Limb (tissue), 2 donors: ENCODE results near the gene ARHGAP15.
A peak's percentile ranks its signal among the peaks of the same experiment; 100 is the strongest.

ENCODE experiments used
- DNase-seq, 2 donors: peaks; one replicate each; pipeline ENCODE4 v3.0.0-alpha.2; 2016; ENCODE audit errors: extremely low spot score in 2 of 2

ARHGAP15 gene

DNA sequence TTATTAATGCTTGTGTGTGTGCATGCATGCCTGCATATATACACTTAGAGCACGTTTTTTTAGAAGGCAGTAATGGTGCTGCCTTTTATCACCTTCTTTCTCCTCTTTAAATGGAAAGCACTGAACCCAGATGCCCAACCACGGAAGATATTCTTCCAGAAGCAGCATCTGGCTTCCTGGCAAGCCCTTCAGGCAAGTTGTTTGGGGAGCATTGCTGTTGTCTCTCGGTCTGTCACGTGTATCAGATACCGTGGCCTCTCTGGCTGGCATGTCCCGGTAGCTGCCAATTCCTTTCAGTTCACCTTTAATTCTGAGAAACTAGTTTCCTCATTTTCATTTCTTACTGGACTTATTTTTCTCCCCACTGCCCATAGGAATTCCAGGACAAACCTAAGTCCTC, 587.8 kb downstream of the ARHGAP15 start:
- DNase-seq, result no peak

DNA sequence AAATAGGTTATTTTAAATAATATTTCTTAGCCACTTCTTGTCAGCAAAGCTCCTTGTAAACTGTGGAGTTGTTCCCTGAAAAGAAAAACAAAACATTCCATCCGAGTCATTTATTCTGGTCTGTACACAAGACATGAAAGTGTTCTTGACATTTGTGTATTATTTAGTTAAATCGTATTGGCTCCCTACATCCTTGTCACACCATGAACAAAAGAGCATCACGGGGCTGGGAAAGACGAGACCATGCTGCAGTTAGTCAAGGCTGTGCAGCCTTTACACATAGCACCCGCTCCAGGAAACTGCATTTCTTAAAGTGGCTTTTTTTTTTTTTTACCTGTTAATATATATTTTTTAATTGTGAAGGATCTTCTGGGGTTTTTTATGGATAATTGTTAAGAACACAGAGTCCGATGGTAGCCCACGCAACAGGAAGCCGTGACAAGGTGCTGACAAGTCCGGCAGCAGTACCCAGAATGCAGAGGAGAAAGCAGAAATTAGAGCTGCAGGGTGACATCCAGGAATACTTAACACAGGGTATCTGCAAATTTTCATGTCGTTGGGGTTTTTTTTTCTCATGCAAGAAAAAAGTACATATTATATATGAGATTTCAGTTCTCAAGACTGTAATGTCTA, 588.4 kb downstream of the ARHGAP15 start:
- DNase-seq, result no peak

DNA sequence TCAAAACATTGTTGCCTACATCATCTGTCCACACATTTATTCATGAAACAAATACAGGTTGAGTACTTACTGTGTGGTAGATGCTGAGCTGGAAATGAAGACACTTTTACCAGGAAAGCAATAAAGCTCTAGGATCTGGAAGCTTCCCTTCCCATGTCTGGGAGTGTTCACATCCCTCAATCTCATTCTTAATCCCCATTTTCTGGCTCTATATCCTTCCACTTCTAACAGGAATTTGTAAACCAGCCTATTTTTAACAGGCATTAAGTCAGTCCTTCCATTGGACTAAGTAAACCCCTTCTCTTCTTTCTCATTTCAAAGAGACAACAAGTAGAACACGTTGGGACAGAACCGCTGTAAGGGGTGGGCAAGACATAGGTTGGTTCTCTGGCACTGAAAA, 589.5 kb downstream of the ARHGAP15 start:
- no peak for DNase-seq

DNA sequence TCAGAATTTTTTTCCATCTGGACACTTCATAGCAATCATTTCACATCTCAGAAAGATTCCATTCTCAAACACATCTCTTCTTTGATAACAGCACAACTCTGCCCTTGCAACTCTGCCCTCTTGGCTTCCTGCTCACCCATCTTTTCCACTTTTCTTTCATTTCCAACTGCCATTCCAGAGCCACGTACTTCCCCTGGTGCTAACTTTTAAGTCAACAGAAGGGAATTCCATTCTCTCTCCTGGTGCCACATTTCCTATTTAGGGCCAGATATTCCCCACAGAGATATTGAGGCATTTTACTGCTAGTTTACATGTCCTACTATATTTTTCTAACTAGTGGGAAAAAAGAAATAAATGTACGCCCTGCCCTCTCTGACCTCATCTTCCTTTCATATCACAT, 590.2 kb downstream of the ARHGAP15 start:
- no peak for DNase-seq

DNA sequence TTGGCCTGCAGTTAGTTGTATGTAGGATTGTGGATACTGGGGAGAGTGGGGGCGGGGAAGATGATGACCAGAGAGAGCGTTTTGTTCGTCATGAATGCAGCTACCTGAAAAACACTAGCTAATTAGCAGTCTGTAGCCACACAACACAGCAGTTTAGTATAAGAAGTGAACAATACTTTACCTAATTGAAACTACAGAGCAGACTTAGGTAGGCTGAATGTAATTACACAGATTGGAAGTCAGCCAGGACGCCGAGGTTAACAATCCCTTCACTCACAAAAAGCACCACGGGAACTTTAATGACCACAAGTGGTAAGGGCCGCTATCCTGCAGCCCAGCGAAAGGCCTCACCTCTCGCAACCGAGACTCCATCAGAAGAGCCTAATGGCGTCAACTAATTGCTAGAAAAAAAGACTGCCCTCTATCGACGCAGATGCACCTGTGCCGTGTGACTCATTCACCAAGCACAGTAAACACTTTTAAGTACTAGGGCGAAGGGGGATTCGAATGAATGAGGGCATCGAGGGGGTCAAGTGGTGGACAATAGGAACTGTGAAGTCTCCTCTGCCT, 591.0 kb downstream of the ARHGAP15 start:
- no peak for DNase-seq

DNA sequence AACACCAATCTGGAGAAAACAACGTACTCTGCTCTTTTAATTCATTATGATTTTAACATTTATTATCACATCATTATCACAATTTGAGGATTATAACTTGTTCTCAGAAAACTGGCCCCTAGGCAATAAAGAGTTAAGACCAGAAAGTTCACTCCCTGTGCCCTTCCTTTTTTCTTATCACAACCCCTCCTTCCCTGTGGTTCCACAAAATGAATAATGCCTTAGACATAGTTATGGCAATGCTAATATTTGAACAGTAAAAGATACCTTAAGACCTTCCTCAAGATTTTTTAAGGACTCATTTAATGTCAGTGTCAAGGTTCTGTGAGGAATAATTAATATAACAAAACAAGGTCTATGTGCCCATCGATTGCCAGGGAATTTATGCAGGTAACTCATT, 596.2 kb downstream of the ARHGAP15 start:
- DNase-seq, result no peak

DNA sequence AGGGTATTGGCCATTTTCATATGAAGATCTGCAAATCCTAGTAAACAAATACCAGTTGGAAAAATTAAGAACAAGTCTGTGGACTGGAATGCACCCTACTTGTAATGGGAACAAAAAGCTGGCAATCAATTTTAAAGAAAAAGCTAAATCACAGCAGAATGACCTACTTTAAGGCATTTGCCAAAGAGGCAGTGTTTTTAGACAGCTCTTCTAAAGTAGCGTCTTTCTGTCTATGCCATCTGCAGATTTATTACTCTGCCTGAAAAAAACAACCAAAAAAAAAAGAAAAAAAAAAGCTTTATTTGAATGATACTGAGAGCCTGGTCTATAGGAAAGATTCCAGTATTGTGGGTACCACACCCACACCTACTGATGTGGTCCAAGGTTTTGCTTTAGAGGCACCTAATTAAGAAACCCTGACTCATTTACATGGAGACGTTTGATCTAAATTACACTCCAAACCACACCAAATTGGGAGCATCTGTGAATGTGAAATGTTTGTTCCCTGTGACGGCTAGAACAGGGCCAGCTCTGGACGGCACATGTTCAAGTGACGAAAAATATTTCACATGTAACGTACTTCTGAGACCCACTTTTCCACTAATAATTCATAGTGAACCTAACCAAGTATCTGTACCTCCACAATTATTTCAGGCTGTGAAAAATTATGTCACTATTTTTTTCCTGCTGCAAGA, 597.1 kb downstream of the ARHGAP15 start:
- no peak for DNase-seq

DNA sequence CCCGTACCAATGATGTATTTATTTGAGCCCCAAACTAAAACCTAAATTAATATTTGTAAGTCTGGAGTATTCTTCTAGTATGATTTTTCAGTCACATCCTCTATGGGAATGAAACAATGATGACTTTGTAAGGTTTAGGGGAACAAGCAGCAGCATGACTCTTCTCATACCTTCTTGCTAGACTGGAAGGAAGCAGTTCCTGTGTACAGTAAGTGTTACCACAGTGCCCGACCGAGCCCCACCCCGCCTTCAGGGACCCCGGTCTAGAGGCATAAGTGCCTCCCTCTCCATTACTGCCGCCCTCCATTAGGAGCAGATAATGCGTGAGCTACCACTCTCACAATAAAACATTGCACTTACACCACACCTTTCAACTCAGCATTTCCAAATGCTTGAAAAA, 599.3 kb downstream of the ARHGAP15 start:
- no peak for DNase-seq

DNA sequence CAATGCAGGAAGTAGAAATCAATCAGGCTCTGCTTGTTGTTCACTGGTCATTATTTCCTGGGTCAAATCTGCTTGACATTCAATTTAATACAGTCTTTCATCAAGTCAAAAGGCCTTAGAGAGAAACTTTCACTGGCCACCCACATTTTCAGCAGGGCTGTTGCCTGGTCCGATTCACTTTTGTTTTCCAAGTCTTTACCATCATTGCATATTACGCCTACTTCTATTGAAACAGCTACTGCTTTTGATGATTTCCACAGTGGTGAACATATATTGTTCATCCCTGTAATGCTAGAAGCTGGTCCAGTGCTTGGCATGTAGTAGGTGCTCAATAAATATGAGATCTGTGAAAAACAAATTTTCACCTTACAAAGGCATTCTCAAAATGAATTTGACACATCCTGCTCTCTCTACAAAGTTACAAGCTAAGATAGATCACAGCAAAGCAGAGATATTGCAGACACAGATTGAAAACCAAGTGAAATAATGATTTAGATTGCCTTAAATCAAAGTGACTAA, 600.1 kb downstream of the ARHGAP15 start:
- no peak for DNase-seq

DNA sequence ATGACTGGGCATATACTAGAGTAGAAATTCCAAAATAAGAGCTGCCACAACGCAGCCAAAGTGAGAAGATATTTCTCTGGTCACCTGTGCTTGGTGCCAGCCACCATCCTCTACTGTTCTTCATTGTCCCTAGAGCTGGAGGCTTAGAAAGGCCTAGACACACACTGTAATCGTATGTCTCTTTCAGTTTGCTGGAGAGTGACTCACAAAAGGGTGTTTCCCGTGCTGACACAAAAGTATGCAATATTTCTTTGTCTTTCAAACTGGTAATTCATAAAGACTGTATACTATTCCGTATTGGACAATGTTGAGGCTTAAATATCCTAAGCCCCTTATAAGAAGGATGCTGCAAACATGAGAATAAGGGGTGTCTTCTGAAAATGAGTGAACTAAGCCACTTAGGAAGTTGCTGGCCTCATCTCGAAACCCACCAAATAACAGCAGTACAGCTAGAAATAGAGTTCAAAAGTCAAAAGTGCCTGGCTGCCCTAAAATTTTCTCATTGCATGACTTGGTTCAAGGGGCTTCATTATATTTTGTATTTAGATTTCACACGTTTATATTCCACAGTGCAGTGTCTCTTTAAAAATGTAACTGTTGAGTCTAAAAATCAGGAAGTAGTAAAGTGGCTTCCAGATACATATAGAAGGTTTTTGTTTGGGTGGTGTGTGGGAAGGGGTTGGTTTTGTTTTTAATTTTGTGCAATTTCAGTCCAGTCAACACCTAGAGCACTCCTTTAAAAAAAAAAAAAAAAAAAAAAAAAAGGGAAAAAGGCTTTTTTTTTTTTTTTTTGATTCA, 601.1 kb downstream of the ARHGAP15 start:
- no peak for DNase-seq

DNA sequence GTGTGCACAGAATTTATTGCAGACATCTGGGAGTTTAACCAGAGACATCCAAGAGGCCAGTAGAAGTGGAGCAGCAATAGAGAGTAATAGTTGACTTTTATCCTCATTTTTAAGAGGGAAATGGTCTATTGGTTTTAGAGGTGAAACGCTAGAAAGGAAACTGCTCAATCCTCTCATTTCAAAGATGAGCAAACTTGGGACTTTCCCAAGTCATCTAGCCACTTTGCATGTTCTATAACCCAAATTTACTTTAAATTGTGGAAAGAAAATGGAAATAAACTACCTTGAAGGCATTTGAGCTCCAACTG, 601.7 kb downstream of the ARHGAP15 start:
- DNase-seq, result no peak

DNA sequence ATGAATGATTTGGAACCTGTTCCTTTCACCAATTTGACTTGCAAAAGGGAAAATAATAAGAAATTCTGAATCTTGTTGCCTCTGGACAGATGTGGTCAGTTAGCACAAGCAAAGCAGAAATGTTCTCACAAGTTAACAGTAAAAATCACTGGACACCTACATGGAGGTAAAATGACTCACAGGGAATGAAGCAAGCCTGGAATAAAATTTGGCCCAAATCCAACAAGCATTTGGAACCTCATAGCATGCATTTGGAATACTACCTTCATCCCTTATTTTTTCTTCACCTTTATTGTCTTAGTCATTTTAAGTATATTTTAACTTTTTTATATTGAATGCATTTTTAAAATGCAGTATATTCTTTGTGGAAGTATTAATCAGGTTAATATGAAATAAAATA, 602.9 kb downstream of the ARHGAP15 start:
- no peak for DNase-seq

DNA sequence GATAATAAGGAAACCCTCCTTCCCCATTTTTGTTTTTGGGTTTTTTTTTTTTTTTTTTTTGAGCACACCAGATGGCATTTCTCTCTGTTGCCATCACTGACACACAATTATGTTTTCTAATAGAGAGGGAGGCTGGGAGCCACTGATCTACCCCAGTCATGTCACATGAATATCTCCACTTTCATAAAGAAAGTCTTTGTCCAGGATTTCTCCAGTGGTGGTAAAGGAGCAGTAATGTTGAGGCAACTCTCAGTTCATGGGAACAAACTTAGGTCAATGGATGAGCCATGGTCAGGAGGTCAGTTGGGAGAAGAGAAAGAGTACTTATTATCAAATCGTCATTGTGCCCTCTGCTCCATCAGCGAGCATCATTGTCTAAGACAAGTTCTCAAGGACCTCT, 603.7 kb downstream of the ARHGAP15 start:
- no peak for DNase-seq

DNA sequence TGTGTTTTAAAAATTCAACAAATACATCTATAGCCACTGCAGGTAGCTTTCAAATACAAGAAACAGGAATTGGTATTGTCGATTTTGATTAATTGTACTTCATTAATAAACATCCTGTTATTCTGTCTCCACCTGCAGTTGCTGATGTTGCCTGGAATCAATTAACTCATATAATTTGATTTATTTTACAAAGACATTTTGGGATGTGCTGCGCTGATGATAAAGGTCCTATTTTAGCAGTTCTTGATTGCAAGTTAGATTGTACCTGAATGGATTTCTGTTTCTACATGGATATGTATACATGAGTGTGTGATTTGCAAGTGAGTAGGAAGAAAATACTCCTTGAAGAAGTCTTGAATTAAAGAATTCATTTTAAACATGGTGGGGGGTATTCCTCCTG, 605.3 kb downstream of the ARHGAP15 start:
- DNase-seq, result no peak

DNA sequence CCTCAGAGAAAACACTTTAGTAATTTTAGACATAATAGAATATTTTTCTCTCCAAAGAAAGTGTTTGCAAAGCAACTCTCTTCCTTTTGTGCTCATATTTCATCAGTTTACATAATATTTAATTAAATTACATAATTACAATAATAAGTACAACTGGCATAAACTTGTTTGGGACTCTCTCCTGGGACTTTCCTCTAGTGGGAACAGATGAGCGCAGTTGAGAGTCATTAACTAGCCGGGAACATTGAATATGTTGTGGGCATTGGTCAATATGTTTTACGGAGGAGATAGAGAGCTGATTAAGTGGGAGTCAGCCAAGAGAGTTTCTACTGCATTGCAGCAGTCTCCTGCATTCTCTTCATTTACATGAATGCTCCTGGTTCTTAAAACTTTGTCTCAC, 607.7 kb downstream of the ARHGAP15 start:
- no peak for DNase-seq

DNA sequence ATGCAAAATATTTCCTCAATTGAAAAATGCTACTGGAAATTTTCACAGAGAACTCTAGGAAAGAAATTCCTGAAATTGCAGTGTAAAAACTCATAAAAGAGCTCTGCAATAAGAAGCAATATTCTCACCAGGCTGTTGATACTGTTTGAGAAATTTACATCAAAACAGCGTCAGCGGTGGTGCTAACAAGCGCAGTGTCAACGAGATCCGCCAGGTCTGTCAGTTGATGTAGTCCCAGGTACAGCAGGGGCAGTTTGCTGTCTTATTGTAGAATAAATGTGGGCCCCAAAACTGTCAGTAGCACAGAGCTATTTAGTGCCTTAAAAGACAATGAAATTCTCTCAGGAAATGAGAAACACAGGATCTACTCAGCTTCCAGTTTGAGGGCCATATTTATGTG, 611.2 kb downstream of the ARHGAP15 start:
- no peak for DNase-seq

DNA sequence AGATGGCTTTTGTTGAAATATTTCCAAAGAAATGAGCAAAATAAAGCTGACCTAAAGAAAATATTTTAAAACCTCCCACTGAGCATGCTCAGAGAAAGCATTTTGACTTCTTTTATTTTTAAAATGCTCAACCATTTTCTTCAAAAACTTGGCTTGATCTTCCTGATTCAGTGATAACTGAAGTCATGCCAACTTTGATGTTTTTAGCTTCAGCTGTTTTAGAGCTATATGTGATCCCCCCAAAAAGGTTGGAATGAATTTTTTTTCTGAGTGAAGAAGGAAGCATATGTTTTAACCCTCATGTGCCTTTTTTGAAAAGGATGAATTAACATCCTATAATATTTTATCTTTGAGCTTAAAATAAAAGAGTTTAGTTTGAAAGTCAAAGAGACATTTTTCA, 612.0 kb downstream of the ARHGAP15 start:
- no peak for DNase-seq

DNA sequence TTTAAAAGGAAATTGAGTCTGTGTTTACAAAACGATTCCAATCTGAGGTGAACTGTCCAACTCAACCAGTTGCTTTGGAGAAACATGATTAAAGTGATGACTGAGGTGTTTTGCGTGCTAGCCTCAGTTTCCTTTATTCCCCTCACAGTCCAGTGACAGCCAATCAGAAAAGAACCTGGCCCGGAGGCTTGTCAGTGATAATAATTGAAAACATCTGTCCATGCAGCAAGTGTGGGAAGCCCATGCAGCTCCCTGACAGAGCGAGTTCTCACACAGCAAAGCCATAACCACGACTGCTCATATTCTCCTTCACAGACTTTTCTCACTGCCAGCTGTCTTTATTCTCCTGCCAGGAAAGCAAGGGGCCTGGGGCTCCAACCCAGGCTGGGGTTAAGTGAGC, 613.4 kb downstream of the ARHGAP15 start:
- DNase-seq, result peak in 1 of 2 donors; percentile 34

DNA sequence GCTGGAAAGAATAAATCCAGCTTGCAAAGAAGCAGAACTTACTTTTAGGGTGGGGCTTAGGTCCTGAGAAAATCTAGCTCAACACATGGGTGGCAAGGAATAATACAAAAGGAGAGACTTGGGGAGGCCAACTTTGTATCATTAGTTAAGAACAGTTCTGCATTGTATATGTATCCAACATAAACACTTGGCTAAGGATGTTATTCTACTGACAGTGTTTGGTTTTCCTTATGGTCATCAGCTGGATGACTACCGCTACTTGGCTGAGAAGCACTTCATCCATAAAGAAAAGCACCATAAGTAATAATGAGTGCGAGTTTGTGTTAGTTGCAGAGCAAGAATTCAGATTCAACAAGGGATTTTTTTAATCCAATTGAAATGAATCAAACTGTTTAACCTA, 614.9 kb downstream of the ARHGAP15 start:
- no peak for DNase-seq

DNA sequence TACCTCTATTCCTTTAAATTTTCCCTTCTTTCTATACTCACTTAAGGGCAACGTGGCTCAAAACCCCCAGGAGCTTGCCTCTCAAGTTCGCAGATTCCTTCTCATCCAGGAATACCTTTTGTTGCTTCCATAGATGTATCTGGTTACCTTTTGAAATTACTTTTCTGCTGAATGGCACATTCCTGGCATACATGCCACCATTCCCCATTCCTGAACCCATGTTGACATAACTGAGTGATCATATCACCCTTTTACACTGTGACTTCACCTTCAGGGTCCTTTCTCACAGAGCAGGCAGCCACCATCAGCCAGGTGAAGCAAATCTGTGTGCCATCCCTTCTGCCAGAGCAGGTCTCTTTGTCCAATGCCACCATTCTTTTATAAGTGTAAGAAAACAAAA, 615.8 kb downstream of the ARHGAP15 start:
- DNase-seq, result no peak

DNA sequence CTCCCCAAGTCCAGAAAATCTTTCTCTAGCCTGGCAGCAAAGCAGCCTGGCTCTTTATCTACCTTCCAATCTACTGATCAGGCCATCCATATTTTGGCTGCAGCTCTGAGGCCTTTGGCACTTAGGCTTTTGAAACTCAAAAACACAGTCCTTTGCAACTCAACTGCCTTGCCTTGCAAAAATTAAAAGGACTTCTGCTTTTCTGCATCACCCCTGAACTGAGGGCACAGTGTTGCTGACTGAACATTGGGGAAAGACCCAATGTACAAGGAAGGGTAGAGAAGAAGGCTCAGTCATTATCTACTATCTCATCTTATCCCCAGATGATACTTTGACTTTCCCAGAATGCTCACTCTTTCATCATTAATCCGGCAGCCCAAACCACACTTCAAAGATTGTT, 625.5 kb downstream of the ARHGAP15 start:
- DNase-seq, result no peak

DNA sequence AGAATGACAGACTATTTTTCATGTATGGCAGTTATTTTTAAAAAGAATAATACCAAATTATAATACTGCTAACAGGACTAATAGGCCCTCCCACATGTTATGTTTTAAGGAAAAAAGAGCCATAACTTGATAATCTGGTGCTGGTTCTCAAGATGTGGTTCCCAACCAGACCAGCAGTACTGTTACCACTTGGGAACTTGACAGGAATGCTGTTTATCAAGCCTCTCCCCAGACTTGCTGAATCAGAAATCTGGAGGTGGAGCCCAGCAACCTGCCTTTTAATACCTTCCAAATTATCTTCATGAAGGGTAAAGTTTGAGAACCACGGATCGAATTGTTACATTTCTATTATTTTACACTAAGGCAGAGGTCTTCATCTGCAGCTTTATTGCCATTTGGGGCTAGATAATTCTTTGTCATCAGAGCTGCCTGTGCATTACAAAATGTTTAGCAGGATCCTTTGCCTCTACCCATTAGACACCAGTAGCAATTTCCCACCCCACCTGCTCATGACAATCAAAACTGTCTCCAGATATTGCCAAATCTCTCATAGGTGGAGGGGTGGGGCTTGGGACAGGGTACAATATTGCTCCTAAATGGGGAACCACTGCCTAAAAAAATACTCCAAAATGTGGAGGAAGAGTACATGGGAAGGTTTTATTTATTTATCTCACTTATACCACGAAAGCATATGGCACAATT, 629.6 kb downstream of the ARHGAP15 start:
- no peak for DNase-seq
